IMR-90 (cell line): ENCODE data around the gene FADD. TPM values are rescaled to one million over a fixed set of nuclear protein-coding genes. Genes with fewer than 3 reads are reported as not detected.
"Not testable (repeated sequence)": the region's sequence is repeated elsewhere in the genome, so short reads cannot be mapped to it uniquely, and the experiment has no call there.

Experiments used
- ATAC-seq: fragments of 200-7000 bp; cut with Tn5 transposase; 2 replicates; pipeline ENCODE4 v1.9.1; 2020; ENCODE audit warnings: low read depth, mild to moderate bottlenecking, moderate library complexity
- BruUV-seq: library from RNA; stranded (reverse); fragments of 400-500 nt; replicated peaks from 2 replicates; lab custom pipeline; 2021; lab: Mats Ljungman, UMichigan
- CTCF ChIA-PET: fragments of 300-600 bp; formaldehyde crosslinking; extraction: SDS; loops from one replicate; lab custom pipeline; 2021; ENCODE audit warnings: antibody characterized with exemption; lab: Yijun Ruan, JAX
- POLR2A ChIA-PET: fragments of 300-600 bp; sonication (Branson Sonifier 250); formaldehyde crosslinking; loops from one replicate; lab custom pipeline; 2022; ENCODE audit warnings: antibody characterized with exemption; ENCODE audit not compliant: unreplicated experiment; lab: Charles Lee
- DNase-seq: peaks from one replicate; pipeline ENCODE4 v3.0.0; 2013
- H2AFZ ChIP-seq: replicated peaks from 2 replicates; pipeline ENCODE3; 2013; ENCODE audit warnings: low read length, mild to moderate bottlenecking; ENCODE audit not compliant: poor library complexity
- H2AK5ac ChIP-seq: 2 replicates; pipeline ENCODE4 v1.6.1; 2013; ENCODE audit warnings: low read depth, low read length, inconsistent platforms
- H2AK9ac ChIP-seq: replicated peaks from 2 replicates; pipeline ENCODE3; 2013; ENCODE audit warnings: mild to moderate bottlenecking, low read depth, low read length, moderate library complexity; ENCODE audit not compliant: poor library complexity
- H2BK120ac ChIP-seq: 2 replicates; pipeline ENCODE4 v1.6.1; 2013; ENCODE audit warnings: low read depth, low read length, inconsistent platforms
- H2BK15ac ChIP-seq: 3 replicates; pipeline ENCODE4 v1.6.1; 2013; ENCODE audit warnings: low read depth, low read length, inconsistent platforms
- H2BK20ac ChIP-seq: 2 replicates; pipeline ENCODE4 v1.6.1; 2013; ENCODE audit warnings: low read depth, mild to moderate bottlenecking, inconsistent platforms, low read length, moderate library complexity
- H2BK5ac ChIP-seq: 2 replicates; pipeline ENCODE4 v1.6.1; 2013; ENCODE audit warnings: mild to moderate bottlenecking, low read depth, low read length, inconsistent platforms; ENCODE audit not compliant: poor library complexity, severe bottlenecking
- H3K14ac ChIP-seq: replicated peaks from 2 replicates; pipeline ENCODE4 v1.6.1; 2013; ENCODE audit warnings: low read depth, low read length, inconsistent platforms
- H3K18ac ChIP-seq: 2 replicates; pipeline ENCODE4 v1.6.1; 2013; ENCODE audit warnings: low read depth, low read length, control low read depth
- H3K23ac ChIP-seq: 2 replicates; pipeline ENCODE4 v1.6.1; 2013; ENCODE audit warnings: low read depth, low read length, inconsistent platforms
- H3K27ac ChIP-seq: 2 replicates; pipeline ENCODE4 v1.5.1; 2013; ENCODE audit warnings: mild to moderate bottlenecking, control low read depth, low read length; ENCODE audit not compliant: insufficient read depth
- H3K27me3 ChIP-seq: 2 replicates; pipeline ENCODE4 v1.6.1; 2013; ENCODE audit warnings: low read length; ENCODE audit not compliant: control insufficient read depth, insufficient read depth
- H3K36me3 ChIP-seq: 2 replicates; pipeline ENCODE4 v1.6.1; 2013; ENCODE audit warnings: low read length, mixed read lengths; ENCODE audit not compliant: control insufficient read depth, insufficient read depth
- H3K4ac ChIP-seq: 2 replicates; pipeline ENCODE4 v1.6.1; 2013; ENCODE audit warnings: low read depth, low read length, inconsistent platforms
- H3K4me1 ChIP-seq: 2 replicates; pipeline ENCODE4 v1.6.1; 2013; ENCODE audit warnings: low read length, mixed read lengths; ENCODE audit not compliant: control insufficient read depth, insufficient read depth
- H3K4me2 ChIP-seq: 2 replicates; pipeline ENCODE4 v1.6.1; 2013; ENCODE audit warnings: low read depth, mild to moderate bottlenecking, control low read depth, low read length, moderate library complexity
- H3K4me3 ChIP-seq: 2 replicates; pipeline ENCODE4 v1.5.1; 2013; ENCODE audit warnings: low read depth, mild to moderate bottlenecking, control low read depth, low read length, moderate library complexity; ENCODE audit not compliant: insufficient read depth
- H3K56ac ChIP-seq: 2 replicates; pipeline ENCODE4 v1.6.1; 2013; ENCODE audit warnings: low read length, inconsistent platforms; ENCODE audit not compliant: insufficient read depth; ENCODE audit errors: extremely low read depth
- H3K79me1 ChIP-seq, 2 experiments: 2 replicates each; pipeline ENCODE4 v1.6.1; 2013; ENCODE audit warnings: low read length in 2 of 2, inconsistent platforms in 1 of 2, low read depth in 1 of 2
- H3K9ac ChIP-seq: 2 replicates; pipeline ENCODE4 v1.6.1; 2013; ENCODE audit warnings: low read depth, low read length, control low read depth
- H3K9me1 ChIP-seq: 2 replicates; pipeline ENCODE4 v1.6.1; 2013; ENCODE audit warnings: low read length, inconsistent platforms; ENCODE audit not compliant: insufficient read depth
- H3K9me3 ChIP-seq: 2 replicates; pipeline ENCODE4 v1.6.1; 2013; ENCODE audit warnings: low read length; ENCODE audit not compliant: control insufficient read depth, insufficient read depth
- H4K20me1 ChIP-seq: 2 replicates; pipeline ENCODE4 v1.6.1; 2013; ENCODE audit warnings: low read length, inconsistent platforms; ENCODE audit not compliant: insufficient read depth
- H4K5ac ChIP-seq: 2 replicates; pipeline ENCODE4 v1.6.1; 2013; ENCODE audit warnings: mild to moderate bottlenecking, low read depth, low read length, control low read depth
- H4K8ac ChIP-seq, 2 experiments: 2 replicates each; pipeline ENCODE4 v1.6.1; 2013; ENCODE audit warnings: low read depth in 2 of 2, low read length in 2 of 2, control low read depth in 1 of 2, inconsistent platforms in 1 of 2
- H4K91ac ChIP-seq: 2 replicates; pipeline ENCODE4 v1.6.1; 2013; ENCODE audit warnings: low read depth, low read length, inconsistent platforms; ENCODE audit not compliant: insufficient read depth
- BHLHE40 ChIP-seq: fragments of 150-350 bp; IDR thresholded peaks from 2 replicates; pipeline ENCODE4 v1.6.1; 2016; ENCODE audit warnings: mild to moderate bottlenecking, low read depth, low read length
- ELK1 ChIP-seq: fragments of 150-350 bp; IDR thresholded peaks from 2 replicates; pipeline ENCODE4 v1.6.1; 2016; ENCODE audit warnings: low read depth, mild to moderate bottlenecking, low read length, moderate library complexity, borderline replicate concordance
- RAD21 ChIP-seq: IDR thresholded peaks from 2 replicates; pipeline ENCODE4 v1.6.1; 2012; ENCODE audit warnings: low read length, improper control_type of control experiment
- RCOR1 ChIP-seq: IDR thresholded peaks from 2 replicates; pipeline ENCODE4 v1.6.1; 2012; ENCODE audit warnings: mild to moderate bottlenecking, low read length, improper control_type of control experiment; ENCODE audit not compliant: insufficient replicate concordance
- WGBS, 2 experiments: methylation state at CpG; one replicate each; pipeline versions ENCODE4 v1.1.5 to v1.1.7; 2013; ENCODE audit warnings: missing lambda C conversion rate in 2 of 2; ENCODE audit not compliant: insufficient read length in 1 of 2; ENCODE audit errors: extremely low coverage in 2 of 2; 5-methylcytosine and 5-hydroxymethylcytosine counted together
- dilution Hi-C: fragments of 300-500 bp; cut with HindIII; formaldehyde crosslinking; loops from one replicate; pipeline ENCODE4 v1.14.3; 2018; ENCODE audit warnings: low sequenced_read_pairs; ENCODE audit not compliant: unreplicated experiment
- in situ Hi-C: fragments of 300-500 bp; cut with MboI; formaldehyde crosslinking; loops from 3 replicates; pipeline ENCODE4 v1.14.3; 2019; ENCODE audit warnings: low sequenced_read_pairs, inconsistent platforms, mixed read lengths
- intact Hi-C: fragments of 100-400 bp; cut with micrococcal nuclease; formaldehyde crosslinking; loops from 2 replicates; pipeline ENCODE4 v1.10.0; 2022
- polyA plus RNA-seq, 3 experiments: library from polyadenylated mRNA; depleted of rRNA; stranded (reverse); fragments of >200 nt; gene quantifications; 2 replicates each; pipeline ENCODE4 v1.2.3, GENCODE V29; 2012; ENCODE audit warnings: low replicate concordance in 1 of 3
- total RNA-seq: library from RNA; depleted of rRNA; stranded (reverse); fragments of >200 nt; gene quantifications from 2 replicates; pipeline ENCODE4 v1.2.3, GENCODE V29; 2012

The FADD gene
- total and polyA plus RNA-seq, 2 of the 4 experiments (the other 2 are of a cell fraction), result 38.1 to 44.4 TPM

GRCh38 chr11:70212227-70212811, 9.2 kb downstream of the FADD start:
- H3K4me1 ChIP-seq, result no peaks in the 10 kb centered on the region
- no peak overlapping the region for H4K5ac ChIP-seq
- H2BK120ac ChIP-seq, result no peak overlapping the region
- H4K8ac ChIP-seq, result no peak overlapping the region
- peaks cover 7 to 29% of the 10 kb centered on the region in 2 experiments; a peak in 3 of 4 replicates for H3K79me1 ChIP-seq
- no peak overlapping the region for H3K14ac ChIP-seq
- H3K56ac ChIP-seq, result no peak overlapping the region
- ChIA-PET POLR2A (no interaction called here), CTCF (no interaction called here)
- H3K4me2 ChIP-seq, result 0 out of 2 replicates have a peak overlapping the region, but pooled peaks have one; percentile 54
- H3K9me1 ChIP-seq, result peaks cover 3% of the 10 kb centered on the region; the same call in 1 of the 2 replicates
- DNase-seq (no peak), ATAC-seq (no peak; the same call in 1 of the 2 replicates)
- no peak overlapping the region for H3K27ac ChIP-seq
- no peak overlapping the region for H2BK20ac ChIP-seq
- peak overlapping the region; percentile 9 for H2AK9ac ChIP-seq
- intact Hi-C loops (no loop called here), in situ Hi-C loops (no loop called here), dilution Hi-C loops (no loop called here)
- H3K27me3 ChIP-seq, result peaks cover 2% of the 10 kb centered on the region; the same call in 1 of the 2 replicates
- H3K18ac ChIP-seq, result no peak overlapping the region
- H2BK15ac ChIP-seq, result no peak overlapping the region
- peaks cover 18% of the 10 kb centered on the region for H3K36me3 ChIP-seq
- H2AFZ ChIP-seq, result peak overlapping the region; percentile 41
- H2BK5ac ChIP-seq, result no peak overlapping the region
- TF ChIP-seq RCOR1 (no peak), RAD21 (no peak), BHLHE40 (no peak), ELK1 (no peak)
- WGBS, 2 experiments, result 71% methylated on average over 5 of the region's 13 CpGs; no CpG with 5 or more reads in 1 of the 2 experiments
- H4K91ac ChIP-seq, result no peak overlapping the region
- H3K9ac ChIP-seq, result no peak overlapping the region
- BruUV-seq, result no TSS peak
- H4K20me1 ChIP-seq, result peaks cover 34% of the 10 kb centered on the region
- H3K4ac ChIP-seq, result no peak overlapping the region
- no peaks in the 10 kb centered on the region for H3K9me3 ChIP-seq
- H3K4me3 ChIP-seq, result no peak overlapping the region
- H3K23ac ChIP-seq, result no peak overlapping the region
- H2AK5ac ChIP-seq, result no peak overlapping the region

GRCh38 chr11:70217388-70217787, 14.3 kb downstream of the FADD start:
- H3K79me1 ChIP-seq, H3K9me1 ChIP-seq, H2AK9ac ChIP-seq, H3K4me3 ChIP-seq, H2BK20ac ChIP-seq, H3K36me3 ChIP-seq, H3K18ac ChIP-seq, H3K27me3 ChIP-seq, H3K9me3 ChIP-seq, DNase-seq, H3K9ac ChIP-seq, H4K20me1 ChIP-seq, H2AFZ ChIP-seq, H4K8ac ChIP-seq, H2BK120ac ChIP-seq, H2AK5ac ChIP-seq, H2BK15ac ChIP-seq, H3K4me2 ChIP-seq, ATAC-seq, H3K56ac ChIP-seq, H3K4ac ChIP-seq, POLR2A ChIA-PET, dilution Hi-C loops, H4K91ac ChIP-seq, H3K27ac ChIP-seq, CTCF ChIA-PET, H4K5ac ChIP-seq, BruUV-seq, intact Hi-C loops, in situ Hi-C loops, H3K23ac ChIP-seq, H2BK5ac ChIP-seq, H3K14ac ChIP-seq, H3K4me1 ChIP-seq: not testable (repeated sequence)
- WGBS, 2 experiments, result no CpG with 5 or more reads among the region's 5 CpGs
